Endothelial cell of umbilical vein (primary cell): ENCODE results near the gene NPSR1. TPM values are rescaled to one million over a fixed set of nuclear protein-coding genes. Genes with fewer than 3 reads are reported as not detected.

Experiments
- BruUV-seq: library from RNA; stranded (reverse); fragments of 400-500 nt; replicated peaks from 2 replicates; lab custom pipeline; 2021; lab: Mats Ljungman, UMichigan
- CTCF ChIA-PET: fragments of 300-600, 350-600 bp; sonication (Branson Sonifier 250); formaldehyde crosslinking; loops from one replicate; lab custom pipeline; 2021; ENCODE audit warnings: antibody characterized with exemption, inconsistent platforms; lab: Charles Lee
- POLR2A ChIA-PET: fragments of 300-600, 350-600 bp; sonication (Branson Sonifier 250); formaldehyde crosslinking; loops from one replicate; lab custom pipeline; 2021; ENCODE audit warnings: antibody characterized with exemption, inconsistent platforms; lab: Charles Lee
- DNase-seq: peaks from one replicate; pipeline ENCODE4 v3.0.0-alpha.2; 2011; ENCODE audit warnings: low read depth, low spot score
- FAIRE-seq: peaks from 2 replicates; lab custom pipeline; 2011; peaks lifted over from hg19 to GRCh38; lab: Jason Lieb, UNC
- H2AFZ ChIP-seq: 2 replicates; pipeline ENCODE4 v1.6.0; 2012; ENCODE audit warnings: low read depth, low read length, control low read depth, inconsistent platforms
- H3K27ac ChIP-seq: 2 replicates; pipeline ENCODE4 v1.5.1; 2011; ENCODE audit warnings: low read depth, mild to moderate bottlenecking, control low read depth, low read length, moderate library complexity; ENCODE audit not compliant: insufficient read depth
- H3K27me3 ChIP-seq, 2 experiments: 2 replicates each; pipeline versions ENCODE4 v1.6.0 to v1.6.1; 2011; ENCODE audit warnings: low read length in 2 of 2, mixed read lengths in 1 of 2; ENCODE audit not compliant: control insufficient read depth in 2 of 2, insufficient read depth in 2 of 2
- H3K36me3 ChIP-seq, 2 experiments: 2 replicates in 1 of 2; 3 replicates in 1 of 2; pipeline ENCODE4 v1.5.1; 2011; ENCODE audit warnings: low read length in 2 of 2, mild to moderate bottlenecking in 1 of 2, moderate library complexity in 1 of 2; ENCODE audit not compliant: control insufficient read depth in 2 of 2, insufficient read depth in 2 of 2; ENCODE audit errors: extremely low read depth in 1 of 2
- H3K4me1 ChIP-seq: 3 replicates; pipeline ENCODE4 v1.5.1; 2011; ENCODE audit warnings: mild to moderate bottlenecking, low read length; ENCODE audit not compliant: control insufficient read depth, insufficient read depth; ENCODE audit errors: extremely low read depth
- H3K4me2 ChIP-seq: 2 replicates; pipeline ENCODE4 v1.6.1; 2011; ENCODE audit warnings: low read length, control low read depth, mixed read lengths; ENCODE audit not compliant: insufficient read depth
- H3K4me3 ChIP-seq, 3 experiments: fragments of 200-600 bp in 1 of 3; sonication (generic), shearing (Covaris generic) in 1 of 3; replicated peaks in 1 of 3; 2 replicates each; pipeline ENCODE4 v1.5.1; 2011 to 2016; ENCODE audit warnings: control low read depth in 3 of 3, low read length in 3 of 3, mild to moderate bottlenecking in 2 of 3, inconsistent platforms in 1 of 3, low read depth in 1 of 3, moderate library complexity in 1 of 3; ENCODE audit not compliant: insufficient read depth in 1 of 3
- H3K79me2 ChIP-seq: 2 replicates; pipeline ENCODE4 v1.6.0; 2012; ENCODE audit warnings: low read length, inconsistent platforms; ENCODE audit not compliant: control insufficient read depth, insufficient read depth
- H3K9ac ChIP-seq: replicated peaks from 2 replicates; pipeline ENCODE3; 2011; ENCODE audit warnings: low read length, control low read depth; ENCODE audit not compliant: insufficient read depth; ENCODE audit errors: extremely low read depth
- H3K9me1 ChIP-seq: replicated peaks from 3 replicates; pipeline ENCODE4 v1.6.0; 2011; ENCODE audit warnings: mild to moderate bottlenecking, low read length; ENCODE audit not compliant: control insufficient read depth, insufficient read depth; ENCODE audit errors: extremely low read depth
- H3K9me3 ChIP-seq: replicated peaks from 2 replicates; pipeline ENCODE4 v1.5.1; 2012; ENCODE audit warnings: low read length, inconsistent platforms; ENCODE audit not compliant: control insufficient read depth, insufficient read depth
- H4K20me1 ChIP-seq: replicated peaks from 2 replicates; pipeline ENCODE3; 2011; ENCODE audit warnings: mild to moderate bottlenecking, low read length; ENCODE audit not compliant: control insufficient read depth, insufficient read depth; ENCODE audit errors: extremely low read depth
- FOS ChIP-seq: IDR thresholded peaks from 2 replicates; pipeline ENCODE4 v1.6.1; 2011; ENCODE audit warnings: mild to moderate bottlenecking, low read length, moderate library complexity, borderline replicate concordance; ENCODE audit not compliant: insufficient read depth
- GATA2 ChIP-seq: IDR thresholded peaks from 2 replicates; pipeline ENCODE4 v1.7.0; 2011; ENCODE audit warnings: low read depth, mild to moderate bottlenecking, moderate library complexity, mixed read lengths, low read length; ENCODE audit not compliant: insufficient read length, insufficient read depth
- JUN ChIP-seq: IDR thresholded peaks from 2 replicates; pipeline ENCODE4 v1.6.1; 2011; ENCODE audit warnings: borderline replicate concordance, low read depth; ENCODE audit not compliant: insufficient read length, insufficient read depth
- POLR2A ChIP-seq: IDR thresholded peaks from 2 replicates; pipeline ENCODE4 v1.6.1; 2012; ENCODE audit warnings: low read depth, mild to moderate bottlenecking, control low read depth, low read length
- POLR2AphosphoS5 ChIP-seq: IDR thresholded peaks from 2 replicates; pipeline ENCODE4 v1.6.1; 2012; ENCODE audit warnings: low read depth, mild to moderate bottlenecking, control low read depth, low read length, moderate library complexity; ENCODE audit not compliant: insufficient read depth
- dilution Hi-C: fragments of 300-500 bp; cut with MboI; formaldehyde crosslinking; loops from one replicate; pipeline ENCODE4 v1.15.0; 2019; ENCODE audit warnings: low sequenced_read_pairs; ENCODE audit not compliant: extremely low pct_ligation_motif_present
- intact Hi-C: fragments of 100-400 bp; cut with micrococcal nuclease; formaldehyde crosslinking; loops from one replicate; pipeline ENCODE4 v1.10.0; 2022
- polyA plus RNA-seq, 4 experiments: library from polyadenylated mRNA; depleted of rRNA in 3 of 4; stranded (reverse) in 3 of 4; unstranded in 1 of 4; fragments of >200 nt; gene quantifications; 2 replicates each; pipeline versions ENCODE4 v1.2.1 to v1.2.3, GENCODE V29; 2011 to 2012; ENCODE audit warnings: missing spikeins in 1 of 4
- total RNA-seq: library from RNA; stranded (reverse); gene quantifications from 2 replicates; pipeline ENCODE4 v1.2.3, GENCODE V29; 2021
- TF ChIP-seq, protein P1 (sequence below): IDR thresholded peaks from 2 replicates; pipeline ENCODE4 v1.6.1; 2011; ENCODE audit not compliant: insufficient read depth, insufficient read length
- TF ChIP-seq, protein P2 (sequence below), 2 donors: IDR thresholded peaks; 1 replicate in 1 of 2; 2 replicates in 1 of 2; pipeline ENCODE4 v1.5.1; 2011; ENCODE audit warnings: low read length in 2 of 2, mild to moderate bottlenecking in 2 of 2, moderate library complexity in 2 of 2, control low read depth in 1 of 2, inconsistent platforms in 1 of 2, low read depth in 1 of 2; ENCODE audit not compliant: insufficient read depth in 1 of 2; ENCODE audit errors: extremely low read depth in 1 of 2

NPSR1 gene
- total and polyA plus RNA-seq, 2 donors (not counting 3 experiments of a cell fraction or from before 2014, with no cell fraction given), result not detected

DNA sequence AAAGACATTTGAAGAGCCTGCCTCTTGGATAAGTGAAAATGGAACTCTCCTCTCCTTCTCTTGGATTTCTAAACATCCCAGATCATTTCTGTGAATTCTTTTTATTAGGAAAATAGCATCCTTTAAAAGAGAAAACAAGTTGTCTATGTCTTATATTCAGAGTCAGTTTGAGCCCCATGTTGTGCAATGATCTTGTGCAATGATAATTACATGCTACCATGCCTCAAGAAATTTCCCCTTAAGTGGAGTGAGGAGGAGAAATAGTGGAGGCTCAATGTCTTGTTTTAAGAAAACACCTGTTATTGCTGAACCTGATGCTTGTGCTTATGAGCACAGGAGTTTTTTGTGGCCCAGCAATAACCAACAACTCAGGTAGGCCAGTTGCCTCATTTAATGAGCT, 103.6 kb downstream of the NPSR1 start:
- CTCF ChIA-PET, result interaction anchor here (1.4 to 1.5 kb wide), 2 partner anchors 8 to 10 kb away, joined by 3 read pairs; no protein-coding TSS in a partner anchor
- H3K79me2 ChIP-seq, result no peaks in the 10 kb centered on the region
- no peaks in the 10 kb centered on the region for H3K4me1 ChIP-seq
- no peak overlapping the region for H3K27ac ChIP-seq
- H3K9me1 ChIP-seq, result no peaks in the 10 kb centered on the region
- TF ChIP-seq, protein P1, sequence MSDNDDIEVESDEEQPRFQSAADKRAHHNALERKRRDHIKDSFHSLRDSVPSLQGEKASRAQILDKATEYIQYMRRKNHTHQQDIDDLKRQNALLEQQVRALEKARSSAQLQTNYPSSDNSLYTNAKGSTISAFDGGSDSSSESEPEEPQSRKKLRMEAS, result no peak
- TF ChIP-seq, protein P2, sequence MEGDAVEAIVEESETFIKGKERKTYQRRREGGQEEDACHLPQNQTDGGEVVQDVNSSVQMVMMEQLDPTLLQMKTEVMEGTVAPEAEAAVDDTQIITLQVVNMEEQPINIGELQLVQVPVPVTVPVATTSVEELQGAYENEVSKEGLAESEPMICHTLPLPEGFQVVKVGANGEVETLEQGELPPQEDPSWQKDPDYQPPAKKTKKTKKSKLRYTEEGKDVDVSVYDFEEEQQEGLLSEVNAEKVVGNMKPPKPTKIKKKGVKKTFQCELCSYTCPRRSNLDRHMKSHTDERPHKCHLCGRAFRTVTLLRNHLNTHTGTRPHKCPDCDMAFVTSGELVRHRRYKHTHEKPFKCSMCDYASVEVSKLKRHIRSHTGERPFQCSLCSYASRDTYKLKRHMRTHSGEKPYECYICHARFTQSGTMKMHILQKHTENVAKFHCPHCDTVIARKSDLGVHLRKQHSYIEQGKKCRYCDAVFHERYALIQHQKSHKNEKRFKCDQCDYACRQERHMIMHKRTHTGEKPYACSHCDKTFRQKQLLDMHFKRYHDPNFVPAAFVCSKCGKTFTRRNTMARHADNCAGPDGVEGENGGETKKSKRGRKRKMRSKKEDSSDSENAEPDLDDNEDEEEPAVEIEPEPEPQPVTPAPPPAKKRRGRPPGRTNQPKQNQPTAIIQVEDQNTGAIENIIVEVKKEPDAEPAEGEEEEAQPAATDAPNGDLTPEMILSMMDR (IDR thresholded peaks at IDR 0.05; ENCODE audit: extremely low read depth in 1 of 2, insufficient read depth in 1 of 2, low read depth in 1 of 2, low read length in 2 of 2), result no peak
- TF ChIP-seq POLR2A (no peak), FOS (no peak), GATA2 (no peak), JUN (no peak), POLR2AphosphoS5 (no peak)
- peaks cover 2 to 15% of the 10 kb centered on the region in 2 experiments for H3K27me3 ChIP-seq
- BruUV-seq, result no TSS peak
- POLR2A ChIA-PET, result no interaction called here
- no peak overlapping the region for H3K4me2 ChIP-seq
- H3K9ac ChIP-seq, result no peak overlapping the region
- H3K9me3 ChIP-seq, result no peaks in the 10 kb centered on the region
- H2AFZ ChIP-seq, result no peak overlapping the region
- intact Hi-C loops (no loop called here), dilution Hi-C loops (no loop called here)
- no peak overlapping the region for H3K4me3 ChIP-seq
- H4K20me1 ChIP-seq, result no peaks in the 10 kb centered on the region
- DNase-seq (no peak), FAIRE-seq (no peak)
- no peaks in the 10 kb centered on the region for H3K36me3 ChIP-seq
